NCI-H187 (cell line): ENCODE measurements around the gene TFAP2B.

Experiments
- DNase-seq, 2 experiments: peaks; one replicate each; lab custom pipeline; 2025; lab: John Stamatoyannopoulos, UW

The TFAP2B gene

DNA sequence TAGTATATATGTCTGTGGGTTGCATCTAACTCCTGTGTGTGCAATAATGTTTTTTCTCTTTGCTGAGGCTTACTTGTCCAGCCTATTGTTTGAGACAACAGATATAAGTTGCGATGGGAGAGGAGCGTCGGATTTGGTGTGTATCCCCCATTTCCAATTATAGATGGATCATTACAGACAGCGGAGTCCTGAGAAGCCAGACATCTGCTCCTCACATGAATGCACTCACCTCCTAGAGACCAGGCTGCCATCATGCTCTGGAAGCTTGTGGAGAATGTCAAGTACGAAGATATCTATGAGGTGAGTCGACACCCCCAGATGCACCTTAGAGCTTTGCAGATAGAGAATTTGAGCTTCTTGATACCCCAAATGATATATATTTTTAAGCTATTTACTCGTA lies at the start of gene TFAP2B:
Gene TFAP2B (plus strand): TSS at position 199 of the 400 bp plus-strand sequence. CDS start 21 bp downstream, at position 220.
- DNase-seq = no peak

GRCh38 chr6:50778696-50779095 lies 40.0 kb upstream of the TFAP2B start:
- DNase-seq = no peak

DNA sequence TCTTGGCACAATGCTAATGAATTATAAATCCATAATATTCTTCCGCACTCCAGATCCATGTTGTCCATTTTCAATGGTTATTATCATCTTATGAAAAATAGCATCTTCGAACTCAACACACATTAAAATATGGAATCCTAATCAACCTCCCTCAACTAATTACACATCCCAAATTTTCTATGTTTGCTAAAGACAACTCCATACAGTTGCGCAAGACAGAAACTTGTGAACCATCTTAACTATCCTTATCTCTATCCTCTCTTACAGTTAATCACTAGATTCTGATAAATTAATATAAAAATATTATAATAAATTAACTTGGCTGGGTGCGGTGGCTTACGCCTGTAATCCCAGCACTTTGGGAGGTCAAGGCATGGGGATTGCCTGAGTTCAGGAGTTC lies 38.3 kb upstream of the TFAP2B start:
- DNase-seq = no peak

GRCh38 chr6:50785921-50786320 lies 32.8 kb upstream of the TFAP2B start:
- DNase-seq = no peak

DNA sequence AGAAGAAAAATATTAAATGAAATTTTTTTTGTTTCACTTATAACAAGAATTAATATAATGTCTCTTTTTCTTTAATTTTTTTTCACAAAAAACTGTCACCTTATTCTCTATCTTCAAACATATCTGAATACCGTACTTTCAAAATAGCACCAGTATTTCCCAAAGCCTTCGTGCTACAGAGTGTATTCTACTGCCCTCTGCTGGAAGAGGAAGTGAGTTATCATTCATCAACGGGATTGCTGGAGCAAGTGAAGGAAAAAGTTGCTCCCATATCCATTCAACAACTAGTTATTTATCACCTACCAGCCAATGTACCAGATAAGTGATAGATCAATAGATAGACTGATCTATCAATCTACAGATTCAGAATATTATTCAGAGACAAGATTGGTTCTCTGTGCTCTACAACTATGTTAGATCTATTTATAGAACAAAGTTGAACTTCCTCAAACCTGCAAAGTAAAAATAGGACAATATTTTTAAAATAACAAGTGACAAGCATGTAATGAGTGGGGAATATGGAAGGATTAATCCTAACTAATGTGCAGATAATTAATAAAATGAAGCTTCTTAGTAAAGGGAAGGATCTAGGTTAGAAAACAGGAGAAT lies 26.7 kb upstream of the TFAP2B start:
- peak in 1 of 2 experiments; percentile 7 for DNase-seq

- no peak for DNase-seq
These were observed 25.9 kb upstream of the TFAP2B start for GRCh38 chr6:50792771-50793170.

DNA sequence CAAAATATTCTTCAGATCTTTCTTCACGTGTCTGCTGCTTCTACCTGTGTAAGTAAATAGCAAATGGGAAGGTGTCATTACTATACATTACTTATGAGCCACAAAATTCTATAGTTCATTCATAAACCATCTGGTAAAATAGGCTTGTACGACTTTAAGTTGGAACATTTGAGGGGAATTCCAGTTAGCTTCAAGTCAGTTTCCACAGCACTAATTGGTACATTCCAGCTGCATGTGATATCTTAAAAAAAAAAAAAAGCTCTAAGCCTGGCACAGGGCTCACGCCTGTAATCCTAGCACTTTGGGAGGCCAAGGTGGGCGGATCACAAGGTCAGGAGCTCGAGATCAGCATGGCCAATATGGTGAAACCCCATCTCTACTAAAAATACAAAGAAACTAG lies 23.1 kb upstream of the TFAP2B start:
- DNase-seq = no peak

DNA sequence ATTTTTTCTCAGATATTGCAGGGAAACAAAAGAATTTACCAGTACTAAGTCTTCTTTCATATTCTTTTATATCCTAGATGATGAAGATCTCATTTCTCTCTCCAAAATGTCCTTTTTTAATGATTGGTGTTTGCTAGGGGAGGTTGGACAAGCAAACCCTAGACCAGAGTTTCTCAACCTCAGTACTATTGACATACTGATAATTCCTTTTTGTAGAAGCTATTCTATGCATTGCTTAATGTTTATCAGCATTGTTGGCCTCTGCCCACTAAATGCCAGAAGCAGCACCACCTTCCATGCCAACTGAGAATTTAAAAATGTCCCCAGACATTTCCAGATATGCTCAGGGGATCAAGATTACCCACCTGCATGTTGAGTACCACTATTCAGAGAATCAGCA lies 14.4 kb upstream of the TFAP2B start:
- DNase-seq = no peak

GRCh38 chr6:50807035-50807434 lies 11.6 kb upstream of the TFAP2B start:
- DNase-seq = no peak

DNA sequence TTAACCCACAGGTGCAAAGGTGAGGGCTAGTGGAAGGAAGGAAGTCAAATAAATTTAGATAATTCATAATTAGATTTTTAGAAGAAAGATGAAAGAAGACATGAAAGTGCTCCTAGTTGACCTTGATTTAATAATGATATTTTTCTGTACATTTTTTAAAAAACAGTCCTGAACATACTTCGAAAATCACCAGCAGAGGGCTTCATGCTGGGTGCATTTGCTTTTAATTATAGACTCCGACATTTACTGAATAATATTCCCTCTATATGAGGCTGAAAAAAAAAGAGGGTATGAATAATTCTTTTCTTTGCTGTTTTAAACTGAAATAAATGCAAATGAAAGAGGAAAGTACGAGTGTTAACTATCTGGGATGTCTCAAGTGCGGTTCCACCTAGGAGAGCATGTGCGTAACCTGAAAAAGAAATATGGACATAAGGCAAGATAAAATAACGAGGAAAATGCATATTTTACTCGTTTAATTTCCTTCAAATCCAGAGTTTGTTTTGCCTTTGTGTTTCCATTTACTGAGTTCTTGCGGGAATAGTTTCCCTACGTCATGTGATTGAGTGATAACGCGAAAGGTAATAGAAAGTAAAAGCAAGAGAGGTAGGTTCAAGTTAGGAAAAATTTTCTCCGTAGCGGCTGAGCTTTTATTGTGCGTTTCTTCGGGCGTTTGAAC lies 3.1 kb upstream of the TFAP2B start:
- no peak for DNase-seq

DNA sequence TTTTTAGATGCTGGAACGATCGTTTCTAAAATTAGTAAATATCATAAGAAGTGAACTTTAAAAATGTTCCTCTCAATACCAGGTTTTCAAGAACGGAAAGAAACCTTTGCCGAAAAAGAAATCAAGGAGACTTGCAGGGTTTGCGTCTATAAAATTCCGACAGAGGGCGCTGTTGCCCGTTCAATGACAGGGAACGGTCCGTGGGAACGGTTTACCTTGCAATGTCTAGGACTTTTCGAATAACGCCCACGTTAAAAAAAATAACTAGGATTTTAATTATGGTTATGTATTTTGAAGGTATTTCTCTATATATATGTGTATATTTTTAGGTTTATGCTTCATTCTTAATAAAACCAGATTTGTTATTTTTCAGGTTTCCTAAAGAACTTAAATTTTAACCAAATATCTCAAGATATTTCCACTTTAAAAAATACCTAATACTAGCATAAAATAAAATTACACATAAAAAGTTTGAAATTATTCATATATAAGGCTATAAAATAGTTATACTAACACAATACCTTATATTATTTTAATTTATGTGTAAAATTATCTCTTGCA lies 2.5 kb upstream of the TFAP2B start:
- DNase-seq = peak; percentile 44 to 50

GRCh38 chr6:50816947-50817645 lies 1.6 kb upstream of the TFAP2B start:
- DNase-seq = no peak

DNA sequence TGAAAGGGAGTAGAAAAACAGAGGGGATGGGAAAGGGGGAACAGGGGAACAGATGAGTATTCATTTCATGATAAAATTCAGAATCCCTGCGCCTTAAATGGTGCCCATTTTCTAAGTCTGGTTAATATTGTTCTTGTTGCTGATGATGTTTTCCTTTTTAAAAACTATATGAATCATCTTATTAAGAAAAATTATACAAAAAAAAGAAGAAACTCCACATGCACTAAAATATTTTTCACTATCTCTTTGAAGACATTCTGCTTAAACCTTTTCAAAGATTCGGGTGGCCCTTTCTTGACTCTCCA lies 1.1 kb upstream of the TFAP2B start:
- no peak for DNase-seq

DNA sequence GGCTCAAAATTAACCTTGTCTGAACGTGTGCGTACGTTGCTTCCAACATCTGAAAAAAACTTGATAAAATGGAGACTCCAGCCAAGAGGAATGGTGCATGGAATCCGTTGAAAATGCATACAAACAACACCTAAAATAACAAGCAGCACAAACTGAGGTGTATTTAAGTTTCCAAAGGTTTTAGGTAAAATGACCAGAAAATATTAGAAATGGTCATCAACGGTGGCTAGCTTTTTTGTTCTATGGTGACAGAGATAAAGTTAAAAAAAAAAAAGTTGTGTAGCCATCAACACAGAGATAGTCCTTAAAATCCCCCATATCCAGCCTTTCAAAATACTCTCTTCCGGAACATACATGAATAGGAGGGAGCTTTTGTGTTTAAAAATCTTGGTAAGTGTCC lies 651 bp upstream of the TFAP2B start:
- DNase-seq = no peak

DNA sequence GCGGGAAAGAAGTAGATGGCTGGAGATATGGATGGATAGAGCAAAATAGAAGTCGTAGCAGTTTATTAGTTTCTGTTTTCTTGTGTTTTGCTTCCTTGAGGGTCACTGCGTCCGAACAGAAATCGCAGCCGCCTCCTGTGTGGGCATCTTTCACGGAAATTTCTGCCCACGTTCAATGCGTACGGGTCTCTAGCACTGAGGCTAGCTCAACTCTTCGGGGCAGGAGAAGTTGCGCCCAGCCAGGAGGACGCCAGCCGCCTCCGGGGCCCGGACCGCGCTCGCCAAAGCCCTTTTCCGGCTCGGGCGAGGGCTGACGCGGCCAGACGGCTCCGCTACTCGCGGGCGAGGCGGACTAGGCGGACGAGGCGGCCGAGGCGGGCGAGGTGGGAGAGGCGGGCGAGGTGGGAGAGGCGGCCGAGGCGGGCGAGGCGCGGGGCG lies 814 bp downstream of the TFAP2B start:
- DNase-seq = no peak

- DNase-seq = no peak
These were observed 1.5 kb downstream of the TFAP2B start for GRCh38 chr6:50819904-50820868.

GRCh38 chr6:50820869-50821264 lies 2.2 kb downstream of the TFAP2B start:
- no peak for DNase-seq

GRCh38 chr6:50821441-50822077 lies 2.9 kb downstream of the TFAP2B start:
- no peak for DNase-seq

DNA sequence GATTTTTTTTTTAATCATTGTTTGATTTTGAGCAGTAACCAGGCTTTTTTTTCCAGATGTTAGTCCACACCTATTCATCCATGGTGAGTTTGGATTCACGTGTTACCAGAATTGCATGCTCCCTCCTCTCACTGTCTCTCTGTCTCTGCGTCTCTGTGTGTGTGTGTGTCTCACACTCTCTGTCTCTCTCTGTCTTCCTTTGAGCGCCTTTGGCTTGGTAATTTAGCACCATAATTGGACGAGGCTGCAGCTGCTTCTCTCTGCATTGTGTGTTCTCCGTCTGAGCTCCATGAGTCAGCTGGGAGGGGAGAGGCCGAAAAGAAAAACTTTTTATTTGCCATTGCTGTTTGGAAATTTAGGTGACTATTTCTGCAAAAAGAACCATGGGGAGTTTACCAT lies 3.4 kb downstream of the TFAP2B start:
- DNase-seq = no peak

DNA sequence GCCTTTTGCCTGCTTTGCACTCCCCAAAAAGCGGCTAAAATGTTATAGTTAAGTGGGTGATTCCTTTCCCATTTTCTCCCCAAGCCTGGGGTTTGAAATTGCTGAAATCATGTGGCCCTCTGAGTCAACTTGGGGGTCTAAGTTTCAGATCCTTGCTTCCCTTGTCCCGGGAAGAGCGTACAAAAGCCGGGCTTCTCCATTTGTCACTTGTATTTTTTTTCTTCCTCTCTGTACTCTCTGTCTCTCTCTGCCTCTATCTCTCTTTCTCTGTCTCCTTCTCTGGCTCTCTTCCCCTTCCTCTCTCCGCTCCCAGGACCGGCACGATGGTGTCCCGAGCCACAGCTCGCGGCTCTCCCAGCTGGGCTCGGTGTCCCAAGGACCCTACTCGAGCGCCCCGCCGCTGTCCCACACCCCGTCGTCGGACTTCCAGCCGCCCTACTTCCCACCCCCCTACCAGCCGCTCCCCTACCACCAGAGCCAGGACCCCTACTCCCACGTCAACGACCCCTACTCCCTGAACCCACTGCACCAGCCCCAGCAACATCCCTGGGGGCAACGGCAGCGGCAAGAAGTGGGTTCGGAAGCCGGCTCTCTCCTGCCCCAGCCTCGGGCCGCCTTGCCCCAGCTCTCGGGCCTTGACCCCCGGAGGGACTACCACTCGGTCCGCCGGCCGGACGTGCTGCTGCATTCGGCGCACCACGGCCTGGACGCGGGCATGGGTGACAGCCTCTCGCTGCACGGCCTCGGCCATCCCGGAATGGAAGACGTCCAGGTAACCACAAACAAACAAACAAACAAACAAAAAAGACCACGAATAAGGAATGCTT lies 4.6 kb downstream of the TFAP2B start:
- DNase-seq = no peak

GRCh38 chr6:50824552-50824951 lies 5.9 kb downstream of the TFAP2B start:
- DNase-seq = no peak
